Osteocyte (in vitro differentiated cells): ENCODE measurements around the gene KCTD16. TPM values are rescaled to one million over a fixed set of nuclear protein-coding genes. Genes with fewer than 3 reads are reported as not detected.

Experiments
- DNase-seq: peaks from one replicate; pipeline ENCODE4 v3.0.0; 2021; ENCODE audit warnings: mixed read lengths; ENCODE audit not compliant: unreplicated experiment; ENCODE audit errors: extremely low spot score
- H3K27ac Mint-ChIP-seq: one replicate; pipeline ENCODE4 v1.8.0; 2021; ENCODE audit warnings: mild to moderate bottlenecking, mixed read lengths; ENCODE audit not compliant: unreplicated experiment
- H3K27me3 Mint-ChIP-seq: one replicate; pipeline ENCODE4 v1.8.0; 2021; ENCODE audit warnings: mixed read lengths; ENCODE audit not compliant: unreplicated experiment
- H3K36me3 Mint-ChIP-seq: one replicate; pipeline ENCODE4 v1.8.0; 2021; ENCODE audit warnings: mixed read lengths; ENCODE audit not compliant: unreplicated experiment
- H3K4me1 Mint-ChIP-seq: one replicate; pipeline ENCODE4 v1.8.0; 2021; ENCODE audit warnings: mixed read lengths; ENCODE audit not compliant: unreplicated experiment
- H3K4me3 Mint-ChIP-seq: one replicate; pipeline ENCODE4 v1.8.0; 2021; ENCODE audit warnings: mild to moderate bottlenecking, moderate library complexity, mixed read lengths; ENCODE audit not compliant: unreplicated experiment
- H3K9me3 Mint-ChIP-seq: one replicate; pipeline ENCODE4 v1.8.0; 2021; ENCODE audit warnings: mixed read lengths; ENCODE audit not compliant: unreplicated experiment
- CTCF ChIP-seq: fragments of 200-600 bp; sonication (generic); IDR thresholded peaks from 2 replicates; pipeline ENCODE4 v1.5.0; 2021; ENCODE audit warnings: antibody characterized with exemption, mild to moderate bottlenecking, moderate library complexity
- total RNA-seq: library from RNA; stranded (reverse); gene quantifications from 2 replicates; pipeline ENCODE4 v1.2.1, GENCODE V29; 2021

The KCTD16 gene
- total RNA-seq, 1 donor from 2014 or later = 0.51 TPM

- Mint-ChIP-seq H3K4me1 (no peaks in the 10 kb centered on the region), H3K27ac (no peak overlapping the region), H3K9me3 (no peaks in the 10 kb centered on the region), H3K4me3 (no peak overlapping the region), H3K36me3 (no peaks in the 10 kb centered on the region), H3K27me3 (peaks cover 10% of the 10 kb centered on the region)
- no peak for TF ChIP-seq CTCF
- DNase-seq = no peak
Observed at GRCh38 chr5:144177548-144177947, 6.9 kb downstream of the KCTD16 start.

GRCh38 chr5:144179226-144179625 is 8.6 kb downstream of the KCTD16 start:
- DNase-seq = no peak
- Mint-ChIP-seq H3K4me3 (no peak overlapping the region), H3K36me3 (no peaks in the 10 kb centered on the region), H3K27ac (no peak overlapping the region), H3K9me3 (no peaks in the 10 kb centered on the region), H3K27me3 (peaks cover 5% of the 10 kb centered on the region), H3K4me1 (peaks cover 2% of the 10 kb centered on the region)
- TF ChIP-seq CTCF = no peak

- peak; percentile 74 for TF ChIP-seq CTCF
- Mint-ChIP-seq H3K9me3 (no peaks in the 10 kb centered on the region), H3K27me3 (no peaks in the 10 kb centered on the region), H3K36me3 (no peaks in the 10 kb centered on the region), H3K4me1 (peaks cover 22% of the 10 kb centered on the region), H3K27ac (no peak overlapping the region), H3K4me3 (no peak overlapping the region)
- DNase-seq = no peak
Observed at GRCh38 chr5:144183254-144183889, 12.7 kb downstream of the KCTD16 start.

GRCh38 chr5:144187699-144188294 is 17.1 kb downstream of the KCTD16 start:
- no peak for TF ChIP-seq CTCF
- H3K27ac Mint-ChIP-seq = peak overlapping the region; percentile 89
- no peaks in the 10 kb centered on the region for H3K36me3 Mint-ChIP-seq
- no peaks in the 10 kb centered on the region for H3K27me3 Mint-ChIP-seq
- no peak for DNase-seq
- no peak overlapping the region for H3K4me3 Mint-ChIP-seq
- H3K9me3 Mint-ChIP-seq = no peaks in the 10 kb centered on the region
- peaks cover 36% of the 10 kb centered on the region for H3K4me1 Mint-ChIP-seq

GRCh38 chr5:144189800-144190429 is 19.2 kb downstream of the KCTD16 start:
- H3K4me3 Mint-ChIP-seq = no peak overlapping the region
- TF ChIP-seq CTCF = no peak
- H3K27ac Mint-ChIP-seq = no peak overlapping the region
- no peaks in the 10 kb centered on the region for H3K27me3 Mint-ChIP-seq
- no peak for DNase-seq
- peaks cover 34% of the 10 kb centered on the region for H3K4me1 Mint-ChIP-seq
- H3K9me3 Mint-ChIP-seq = no peaks in the 10 kb centered on the region
- H3K36me3 Mint-ChIP-seq = no peaks in the 10 kb centered on the region
